ACHN (cell line): ENCODE data around the gene POGLUT2.
"Not testable (repeated sequence)": the region's sequence is repeated elsewhere in the genome, so short reads cannot be mapped to it uniquely, and the experiment has no call there.

Experiments used
- DNase-seq: peaks from one replicate; pipeline ENCODE4 v3.0.0-alpha.2; 2015
- in situ Hi-C: cut with HindIII; loops from 2 replicates; pipeline ENCODE4 v1.10.0; 2017; ENCODE audit warnings: low sequenced_read_pairs, low pct_ligation_motif_present, low pct_unique_long_range_greater_than_20kb

Gene POGLUT2

GRCh38 chr13:102814025-102814607 is 15.3 kb upstream of the POGLUT2 start:
- in situ Hi-C loops, result no loop called here

GRCh38 chr13:102812611-102813287 is 14.0 kb upstream of the POGLUT2 start:
- DNase-seq, result peak; percentile 62

More at GRCh38 chr13:102814025-102814607, 15.3 kb upstream of the POGLUT2 start:
- no peak for DNase-seq

GRCh38 chr13:102807699-102808098 is 8.9 kb upstream of the POGLUT2 start:
- in situ Hi-C loops, result no loop called here
- DNase-seq, result no peak

More at GRCh38 chr13:102812611-102813287, 14.0 kb upstream of the POGLUT2 start:
- in situ Hi-C loops, result no loop called here

DNA sequence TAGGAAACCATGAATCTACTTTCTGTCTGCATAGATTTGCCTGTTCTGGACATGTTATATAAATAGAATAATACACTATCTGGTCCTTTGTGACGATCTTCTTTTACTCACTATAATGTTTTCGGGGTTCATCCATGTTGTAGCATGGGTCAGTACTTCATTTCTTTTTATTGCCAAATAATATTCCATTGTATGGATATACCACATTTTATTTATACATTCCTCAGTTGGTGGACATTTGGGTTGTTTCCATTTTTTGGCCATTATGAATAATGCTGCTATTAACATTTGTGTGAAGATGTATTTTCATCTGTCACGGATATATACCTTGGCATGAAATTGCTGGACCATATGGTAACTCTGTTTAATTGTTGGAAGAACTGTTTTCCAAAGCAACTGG is 6.9 kb upstream of the POGLUT2 start:
- no peak for DNase-seq
- in situ Hi-C loops, result no loop called here

- in situ Hi-C loops, result no loop called here
- DNase-seq, result peak; percentile 73
Observed at GRCh38 chr13:102800145-102801041, 1.6 kb upstream of the POGLUT2 start.

- in situ Hi-C loops, result no loop called here
- no peak for DNase-seq
Observed at GRCh38 chr13:102799426-102800144, 809 bp upstream of the POGLUT2 start.

DNA sequence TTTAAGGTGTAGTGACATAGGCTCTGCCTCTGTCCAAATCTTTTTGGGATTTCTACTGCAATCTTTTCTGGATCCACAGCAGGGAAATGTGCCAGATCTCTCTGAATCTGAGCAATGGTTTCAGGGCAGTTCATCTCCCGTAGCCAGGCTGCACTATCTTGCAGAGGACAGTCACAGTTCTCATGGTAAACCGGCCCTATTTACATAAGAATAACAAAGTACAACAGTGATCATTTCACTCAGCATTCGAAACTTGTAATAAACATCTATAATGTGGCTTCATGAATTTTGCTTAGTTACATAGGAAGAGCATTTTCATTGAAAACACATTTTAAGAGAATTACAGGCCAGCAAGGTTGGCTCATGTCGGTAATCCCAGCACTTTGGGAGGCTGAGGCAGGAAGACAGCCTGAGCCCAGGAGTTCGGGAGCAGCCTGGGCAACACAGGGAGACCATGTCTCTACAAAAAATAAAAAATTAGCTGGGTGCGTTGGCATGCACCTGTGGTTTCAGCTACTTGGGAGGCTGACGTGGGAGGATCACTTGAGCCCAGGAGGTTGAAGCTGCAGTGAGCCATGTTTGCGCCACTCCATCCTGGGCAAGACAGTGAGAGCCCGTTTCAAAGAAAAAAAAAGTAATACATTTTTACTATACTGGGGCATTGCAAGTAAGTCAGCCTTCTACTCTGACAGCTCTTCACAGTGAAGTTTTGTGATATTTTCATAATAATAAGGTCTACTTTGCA is 5.0 kb downstream of the POGLUT2 start:
- no peak for DNase-seq
- in situ Hi-C loops, result no loop called here

- no peak for DNase-seq
- in situ Hi-C loops, result no loop called here
Observed at GRCh38 chr13:102792396-102792795, 6.4 kb downstream of the POGLUT2 start.

GRCh38 chr13:102788683-102789082 is 10.1 kb downstream of the POGLUT2 start:
- no peak for DNase-seq

DNA sequence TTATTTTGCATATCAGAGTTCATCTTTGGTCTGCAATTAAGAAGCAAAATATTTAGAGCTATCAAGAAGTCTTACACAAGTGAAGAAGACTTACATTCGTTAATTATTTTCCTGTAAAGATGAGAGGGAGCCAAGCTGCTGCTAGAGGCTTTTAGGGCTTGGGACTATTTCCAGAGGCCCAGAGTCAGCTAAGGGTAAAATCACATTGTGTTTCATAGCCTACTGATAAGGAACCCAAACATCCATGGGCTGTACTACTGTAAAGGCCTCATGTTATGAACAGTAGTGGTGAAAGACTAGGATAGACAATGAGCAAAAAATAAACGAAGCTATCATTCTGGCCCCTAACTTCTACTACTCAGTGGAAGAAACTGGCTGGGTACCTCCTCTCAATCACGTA is 14.3 kb downstream of the POGLUT2 start:
- in situ Hi-C loops, result no loop called here
- no peak for DNase-seq

More at GRCh38 chr13:102788683-102789082, 10.1 kb downstream of the POGLUT2 start:
- in situ Hi-C loops, result no loop called here

DNA sequence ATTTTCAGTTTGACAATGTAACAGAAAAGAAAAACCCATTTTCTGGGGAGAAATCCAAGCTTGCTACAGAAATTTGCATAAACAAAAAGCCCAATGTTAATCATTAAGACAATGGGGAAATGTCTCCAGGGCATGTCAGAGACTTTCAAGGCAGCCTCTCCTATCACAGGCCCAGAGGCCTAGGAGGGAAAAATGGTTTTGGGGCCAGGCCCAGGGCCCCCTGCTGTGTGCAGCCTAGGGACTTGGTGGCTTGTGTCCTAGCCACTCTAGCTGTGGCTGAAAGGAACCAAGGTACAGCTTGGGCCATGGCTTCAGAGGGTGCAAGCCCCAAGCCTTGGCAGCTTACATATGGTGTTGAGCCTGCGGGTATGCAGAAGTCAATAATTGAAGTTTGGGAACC is 17.2 kb downstream of the POGLUT2 start:
- DNase-seq, result no peak
- in situ Hi-C loops, result no loop called here

DNA sequence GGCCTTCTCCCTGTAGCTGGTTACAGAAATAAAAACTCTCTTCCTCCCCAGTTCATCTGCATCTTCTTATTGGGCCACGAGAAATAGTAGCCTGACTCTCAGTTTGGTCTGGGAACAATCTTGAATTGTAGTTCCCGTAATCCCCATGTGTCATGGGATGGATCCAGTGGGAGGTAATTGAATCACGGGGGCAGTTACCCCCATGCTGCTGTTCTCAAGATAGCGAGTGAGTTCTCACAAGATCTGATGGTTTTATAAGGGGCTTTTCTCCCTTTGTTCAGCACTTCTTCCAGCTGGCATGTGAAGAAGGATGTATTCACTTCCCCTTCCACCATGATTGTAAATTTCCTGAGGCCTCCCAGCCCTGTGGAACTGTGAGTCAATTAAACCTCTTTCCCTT is 18.1 kb downstream of the POGLUT2 start:
- in situ Hi-C loops, DNase-seq: not testable (repeated sequence)

- in situ Hi-C loops, result no loop called here
- DNase-seq, result no peak
Observed at GRCh38 chr13:102779436-102780159, 19.2 kb downstream of the POGLUT2 start.

DNA sequence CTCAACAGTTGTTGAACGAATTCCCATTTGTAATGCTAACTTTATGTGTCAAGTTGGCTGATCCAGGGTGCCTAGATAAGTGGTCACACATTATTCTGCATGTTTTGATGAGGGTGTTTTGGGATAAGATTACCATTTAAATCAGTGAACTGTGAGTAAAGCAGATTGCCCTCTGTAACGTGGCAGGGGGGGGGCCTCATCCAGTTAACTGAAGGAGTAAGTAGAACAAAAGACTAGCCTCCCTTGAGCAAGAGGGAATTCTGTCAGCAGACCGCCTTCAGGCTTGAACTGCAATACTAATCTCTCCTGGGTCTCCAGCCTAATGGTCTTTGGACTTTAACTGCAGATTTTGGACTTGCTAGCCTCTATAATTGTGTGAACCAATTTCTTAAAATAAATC is 21.0 kb downstream of the POGLUT2 start:
- no peak for DNase-seq

GRCh38 chr13:102776271-102776670 is 22.5 kb downstream of the POGLUT2 start:
- in situ Hi-C loops, result no loop called here
- DNase-seq, result no peak

More for the DNA sequence above, 21.0 kb downstream of the POGLUT2 start:
- in situ Hi-C loops, result no loop called here

- in situ Hi-C loops, result no loop called here
- DNase-seq, result no peak
Observed at GRCh38 chr13:102774591-102775520, 23.9 kb downstream of the POGLUT2 start.

- DNase-seq, result no peak
- in situ Hi-C loops, result no loop called here
Observed at GRCh38 chr13:102774214-102774568, 24.6 kb downstream of the POGLUT2 start.
